Stomach (tissue), 4 donors: ENCODE data around the gene AGFG1.

Source experiments
- CTCF ChIP-seq, 7 experiments: fragments of 450-650 bp in 4 of 7; fragments of 200-600 bp in 3 of 7; sonication (generic) in 3 of 7; IDR thresholded peaks; one replicate each; pipeline ENCODE4 v1.5.1; 2016 to 2019; ENCODE audit warnings: antibody characterized with exemption in 7 of 7, control low read depth in 2 of 7, mild to moderate bottlenecking in 1 of 7
- POLR2AphosphoS5 ChIP-seq, 3 donors: sonication (generic); formaldehyde crosslinking; IDR thresholded peaks; one replicate each; pipeline ENCODE4 v1.6.1; 2016; ENCODE audit warnings: antibody characterized with exemption in 3 of 3

- TF ChIP-seq CTCF (IDR thresholded peaks at IDR 0.05) (no peak), POLR2AphosphoS5 (IDR thresholded peaks at IDR 0.05) (no peak)
Observed at GRCh38 chr2:227482638-227483340, 10.8 kb downstream of the AGFG1 start.
